Tibial nerve (tissue), 3 donors: ENCODE results near the gene HDGFL3.

Source experiments
- POLR2A ChIP-seq, 2 donors: fragments of 450-650 bp; IDR thresholded peaks; one replicate each; pipeline ENCODE4 v1.6.1; 2017; ENCODE audit warnings: antibody characterized with exemption in 2 of 2, mild to moderate bottlenecking in 2 of 2, moderate library complexity in 2 of 2
- TF ChIP-seq, protein P1 (sequence below), 5 experiments: fragments of 200-600 bp in 3 of 5; fragments of 450-650 bp in 2 of 5; sonication (generic) in 3 of 5; IDR thresholded peaks; one replicate each; pipeline ENCODE4 v1.5.1; 2016 to 2019; ENCODE audit warnings: antibody characterized with exemption in 5 of 5, mild to moderate bottlenecking in 3 of 5, moderate library complexity in 2 of 5

DNA sequence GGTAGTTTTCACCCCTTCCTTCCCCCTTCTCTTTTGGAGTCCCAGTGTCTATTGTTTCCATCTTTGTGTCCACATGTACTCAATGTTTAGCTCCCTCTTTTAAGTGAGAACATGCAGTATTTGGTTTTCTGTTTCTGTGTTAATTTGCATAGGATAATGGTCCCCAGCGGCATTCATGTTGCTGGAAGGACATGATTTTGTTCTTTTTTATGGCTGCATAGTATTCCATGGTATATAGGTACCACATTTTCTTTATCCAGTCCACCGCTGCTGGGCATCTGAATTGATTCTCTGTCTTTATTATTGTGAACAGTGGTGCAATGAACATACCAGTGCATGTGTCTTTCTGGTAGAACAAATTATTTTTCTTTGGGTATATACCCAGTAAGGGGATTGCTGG, 7.7 kb upstream of the HDGFL3 start:
- TF ChIP-seq, protein P1, sequence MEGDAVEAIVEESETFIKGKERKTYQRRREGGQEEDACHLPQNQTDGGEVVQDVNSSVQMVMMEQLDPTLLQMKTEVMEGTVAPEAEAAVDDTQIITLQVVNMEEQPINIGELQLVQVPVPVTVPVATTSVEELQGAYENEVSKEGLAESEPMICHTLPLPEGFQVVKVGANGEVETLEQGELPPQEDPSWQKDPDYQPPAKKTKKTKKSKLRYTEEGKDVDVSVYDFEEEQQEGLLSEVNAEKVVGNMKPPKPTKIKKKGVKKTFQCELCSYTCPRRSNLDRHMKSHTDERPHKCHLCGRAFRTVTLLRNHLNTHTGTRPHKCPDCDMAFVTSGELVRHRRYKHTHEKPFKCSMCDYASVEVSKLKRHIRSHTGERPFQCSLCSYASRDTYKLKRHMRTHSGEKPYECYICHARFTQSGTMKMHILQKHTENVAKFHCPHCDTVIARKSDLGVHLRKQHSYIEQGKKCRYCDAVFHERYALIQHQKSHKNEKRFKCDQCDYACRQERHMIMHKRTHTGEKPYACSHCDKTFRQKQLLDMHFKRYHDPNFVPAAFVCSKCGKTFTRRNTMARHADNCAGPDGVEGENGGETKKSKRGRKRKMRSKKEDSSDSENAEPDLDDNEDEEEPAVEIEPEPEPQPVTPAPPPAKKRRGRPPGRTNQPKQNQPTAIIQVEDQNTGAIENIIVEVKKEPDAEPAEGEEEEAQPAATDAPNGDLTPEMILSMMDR (IDR thresholded peaks at IDR 0.05), result no peak
- no peak for TF ChIP-seq POLR2A (IDR thresholded peaks at IDR 0.05)
